ENCODE measurements around the gene GASK1A.
A peak's percentile ranks its signal among the peaks of the same experiment; 100 is the strongest.

GASK1A gene

DNA sequence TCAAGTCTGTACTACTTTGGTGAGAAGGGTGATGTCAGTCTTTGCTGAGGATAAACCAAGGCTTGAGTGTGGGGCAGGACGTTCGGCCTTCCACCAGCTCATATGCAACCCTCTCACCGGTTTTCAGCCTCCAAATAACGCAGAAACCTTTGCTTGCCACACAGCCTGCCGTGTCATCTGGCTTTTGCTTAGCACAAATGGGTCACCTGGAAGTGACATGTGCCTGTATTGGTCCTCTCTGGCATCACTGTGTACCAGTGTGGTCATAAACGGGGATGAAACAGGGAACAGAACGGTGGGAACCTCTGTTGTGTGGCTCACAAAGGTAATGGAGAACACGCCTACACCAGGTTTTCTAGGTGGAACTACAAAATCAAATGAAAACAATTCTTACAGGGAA is 119.7 kb downstream of the GASK1A start:
- Histone ChIP-seq H3K4me3 (replicated peaks; ENCODE audit: low read depth, low read length) (no peak overlapping the region), H3K36me3 (ENCODE audit: control insufficient read depth, insufficient read depth, low read length) (no peaks in the 10 kb centered on the region), H3K27me3 (replicated peaks; ENCODE audit: control insufficient read depth, insufficient read depth, low read length) (peaks cover 1% of the 10 kb centered on the region; the same call in 1 of the 2 replicates)
- TF ChIP-seq, protein P1, sequence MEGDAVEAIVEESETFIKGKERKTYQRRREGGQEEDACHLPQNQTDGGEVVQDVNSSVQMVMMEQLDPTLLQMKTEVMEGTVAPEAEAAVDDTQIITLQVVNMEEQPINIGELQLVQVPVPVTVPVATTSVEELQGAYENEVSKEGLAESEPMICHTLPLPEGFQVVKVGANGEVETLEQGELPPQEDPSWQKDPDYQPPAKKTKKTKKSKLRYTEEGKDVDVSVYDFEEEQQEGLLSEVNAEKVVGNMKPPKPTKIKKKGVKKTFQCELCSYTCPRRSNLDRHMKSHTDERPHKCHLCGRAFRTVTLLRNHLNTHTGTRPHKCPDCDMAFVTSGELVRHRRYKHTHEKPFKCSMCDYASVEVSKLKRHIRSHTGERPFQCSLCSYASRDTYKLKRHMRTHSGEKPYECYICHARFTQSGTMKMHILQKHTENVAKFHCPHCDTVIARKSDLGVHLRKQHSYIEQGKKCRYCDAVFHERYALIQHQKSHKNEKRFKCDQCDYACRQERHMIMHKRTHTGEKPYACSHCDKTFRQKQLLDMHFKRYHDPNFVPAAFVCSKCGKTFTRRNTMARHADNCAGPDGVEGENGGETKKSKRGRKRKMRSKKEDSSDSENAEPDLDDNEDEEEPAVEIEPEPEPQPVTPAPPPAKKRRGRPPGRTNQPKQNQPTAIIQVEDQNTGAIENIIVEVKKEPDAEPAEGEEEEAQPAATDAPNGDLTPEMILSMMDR (IDR thresholded peaks at IDR 0.05; ENCODE audit: insufficient read depth, low read length, poor library complexity, severe bottlenecking), result no peak
- DNase-seq (ENCODE audit: extremely low read depth, insufficient read length), result no peak

DNA sequence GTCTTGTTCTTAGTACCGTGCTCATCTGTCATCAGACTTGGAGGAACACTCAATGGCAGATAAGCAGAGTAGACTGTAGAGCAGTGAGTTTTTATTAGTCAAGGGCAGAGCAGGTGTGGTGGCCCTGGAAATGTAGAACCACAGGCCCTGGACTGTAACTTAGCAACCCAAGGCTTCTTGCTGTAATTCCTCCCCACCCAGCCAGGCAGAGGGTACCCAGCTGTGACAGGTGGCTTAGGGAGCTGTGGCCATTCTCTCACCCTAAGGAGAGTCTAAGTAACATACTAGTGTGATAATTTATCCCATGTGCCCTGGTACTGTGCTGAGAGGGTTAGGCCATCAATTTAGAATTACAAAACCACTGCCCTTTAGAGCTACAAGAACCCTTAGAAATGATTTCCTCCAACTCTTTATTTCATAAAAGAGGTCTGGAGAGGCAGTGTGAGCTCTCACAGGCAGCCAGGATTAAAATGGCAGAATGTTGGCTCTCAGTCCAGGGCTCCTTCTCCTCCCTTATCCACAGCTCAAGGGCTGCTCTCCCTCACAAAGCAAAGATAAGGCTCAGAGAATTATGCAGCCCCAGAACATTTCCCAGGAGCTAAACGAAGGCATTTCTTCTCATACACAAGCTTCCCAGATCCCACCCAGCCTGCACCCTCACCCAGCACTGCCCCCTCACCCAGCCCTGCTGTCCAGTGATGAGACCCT is 123.8 kb downstream of the GASK1A start:
- TF ChIP-seq, protein P1 (IDR thresholded peaks at IDR 0.05; ENCODE audit: insufficient read depth, low read length, poor library complexity, severe bottlenecking), result no peak
- H3K36me3 ChIP-seq (ENCODE audit: control insufficient read depth, insufficient read depth, low read length), result no peaks in the 10 kb centered on the region
- H3K4me3 ChIP-seq (replicated peaks; ENCODE audit: low read depth, low read length), result no peak overlapping the region
- DNase-seq (ENCODE audit: extremely low read depth, insufficient read length), result no peak
- H3K27me3 ChIP-seq (replicated peaks; ENCODE audit: control insufficient read depth, insufficient read depth, low read length), result peaks cover 4% of the 10 kb centered on the region; the same call in 1 of the 2 replicates

DNA sequence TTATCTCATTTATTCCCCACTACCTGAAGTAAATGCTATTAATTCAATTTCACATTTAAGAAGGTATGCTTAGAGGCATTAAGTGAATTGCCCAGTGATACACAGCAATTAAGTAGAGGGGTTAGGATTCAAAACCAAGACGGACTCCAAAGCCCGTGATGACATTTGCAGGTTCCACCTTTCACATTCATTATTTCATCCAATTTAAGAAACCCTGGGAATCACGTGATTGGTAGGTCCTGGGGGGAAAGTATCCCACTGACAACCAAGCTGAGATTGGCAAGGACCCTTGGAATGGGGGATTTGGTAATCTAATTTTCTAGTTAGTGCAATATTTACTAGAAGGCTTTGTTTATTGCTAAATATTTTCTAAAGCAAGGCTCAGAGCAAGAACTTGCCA is 124.9 kb downstream of the GASK1A start:
- TF ChIP-seq, protein P1 (IDR thresholded peaks at IDR 0.05; ENCODE audit: insufficient read depth, low read length, poor library complexity, severe bottlenecking), result no peak
- no peak overlapping the region for H3K4me3 ChIP-seq (replicated peaks; ENCODE audit: low read depth, low read length)
- H3K36me3 ChIP-seq (ENCODE audit: control insufficient read depth, insufficient read depth, low read length), result no peaks in the 10 kb centered on the region
- no peak for DNase-seq (ENCODE audit: extremely low read depth, insufficient read length)
- H3K27me3 ChIP-seq (replicated peaks; ENCODE audit: control insufficient read depth, insufficient read depth, low read length), result peaks cover 4% of the 10 kb centered on the region; the same call in 1 of the 2 replicates

DNA sequence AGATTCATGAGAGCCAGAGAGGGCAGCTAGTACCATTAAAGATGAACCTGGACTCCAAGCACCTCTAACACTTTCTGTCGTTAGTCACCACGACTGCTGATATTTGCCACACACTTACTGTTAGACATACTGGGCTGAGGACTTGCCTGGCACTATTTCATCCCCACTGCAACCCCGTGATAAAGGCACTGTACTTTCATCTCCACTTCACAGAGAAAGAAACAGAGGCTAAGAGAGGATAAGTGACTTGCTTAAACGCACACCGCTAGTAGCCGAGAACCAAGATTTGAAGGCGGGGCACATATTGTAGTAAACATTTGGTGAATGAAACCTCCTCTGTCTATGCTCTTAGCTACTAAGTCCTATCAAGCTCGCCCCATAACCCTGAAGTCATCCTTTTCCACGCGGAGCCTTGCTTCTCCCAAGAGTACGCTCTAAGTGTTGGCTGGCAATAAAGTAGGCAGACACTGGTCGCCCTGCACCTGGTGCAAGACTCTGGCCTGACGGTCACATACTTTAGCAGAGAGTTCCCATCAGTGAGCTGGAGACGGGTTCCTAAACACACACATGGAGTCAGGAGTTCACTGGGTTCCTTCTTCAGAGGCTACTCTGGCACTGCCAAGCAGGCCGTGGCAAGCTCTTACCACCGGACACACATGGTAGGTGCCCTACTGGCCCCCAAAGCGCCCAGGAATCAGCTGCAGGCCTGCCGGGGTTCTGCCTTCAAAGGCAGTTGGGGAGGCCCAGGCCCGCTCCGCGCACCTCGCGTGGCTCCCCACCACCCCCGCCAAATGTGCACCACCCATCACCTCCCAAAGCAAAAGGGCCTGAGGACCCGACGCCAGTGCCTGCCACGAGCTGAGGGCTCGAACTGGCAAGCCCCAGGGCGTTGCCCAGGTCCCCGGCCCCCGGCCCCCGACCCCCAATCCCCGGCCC is 125.8 kb downstream of the GASK1A start:
- no peak for DNase-seq (ENCODE audit: extremely low read depth, insufficient read length)
- TF ChIP-seq, protein P1 (IDR thresholded peaks at IDR 0.05; ENCODE audit: insufficient read depth, low read length, poor library complexity, severe bottlenecking), result no peak
- no peaks in the 10 kb centered on the region for H3K36me3 ChIP-seq (ENCODE audit: control insufficient read depth, insufficient read depth, low read length)
- no peak overlapping the region for H3K4me3 ChIP-seq (replicated peaks; ENCODE audit: low read depth, low read length)
- H3K27me3 ChIP-seq (replicated peaks; ENCODE audit: control insufficient read depth, insufficient read depth, low read length), result peaks cover 4% of the 10 kb centered on the region; the same call in 1 of the 2 replicates

DNA sequence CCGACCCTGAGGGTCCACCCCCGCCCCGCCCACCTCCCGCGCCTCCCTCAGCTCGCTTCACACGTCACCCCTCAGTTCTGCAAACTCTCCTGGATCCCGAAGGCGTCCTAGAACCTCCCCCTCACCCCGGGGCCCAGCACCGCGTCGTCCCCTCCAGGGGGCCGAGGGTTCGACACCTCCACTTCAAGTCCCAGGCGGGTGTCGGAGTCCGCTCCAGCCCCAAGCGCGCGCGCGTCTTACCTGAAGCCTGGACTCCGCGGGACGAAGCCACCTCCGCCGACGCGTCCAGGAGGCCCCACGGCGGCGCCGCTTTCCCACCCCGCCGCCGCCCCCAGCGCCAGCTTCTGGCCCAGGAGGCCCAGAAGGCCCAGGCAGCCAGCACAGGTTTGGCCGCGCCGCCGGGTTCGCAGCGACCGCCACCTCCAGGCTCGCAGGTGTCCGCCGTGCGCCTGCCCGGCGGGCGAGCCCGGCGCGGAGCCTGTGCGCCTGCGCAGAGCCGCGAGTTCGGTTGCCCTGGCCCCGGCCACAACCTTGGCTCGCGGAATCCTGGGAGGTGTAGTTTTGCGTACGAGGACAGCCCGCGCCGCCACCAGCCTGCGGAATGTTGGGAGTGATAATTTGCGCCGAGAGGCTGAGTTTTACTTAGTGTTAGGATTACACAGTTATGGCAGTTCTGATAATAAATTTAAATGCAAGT is 126.6 kb downstream of the GASK1A start, which contains the start of gene POMGNT2:
Gene POMGNT2, minus strand, starts transcription at position 484 of the 697 bp plus-strand sequence. CDS start 24,648 bp downstream, outside the sequence.
- TF ChIP-seq, protein P1 (IDR thresholded peaks at IDR 0.05; ENCODE audit: insufficient read depth, low read length, poor library complexity, severe bottlenecking), result no peak
- H3K36me3 ChIP-seq (ENCODE audit: control insufficient read depth, insufficient read depth, low read length), result no peaks in the 10 kb centered on the region
- H3K27me3 ChIP-seq (replicated peaks; ENCODE audit: control insufficient read depth, insufficient read depth, low read length), result peaks cover 4% of the 10 kb centered on the region; the same call in 1 of the 2 replicates
- peak within 1 kb of the TSS; percentile 46 for H3K4me3 ChIP-seq (replicated peaks; ENCODE audit: low read depth, low read length)
- peak; percentile 83 for DNase-seq (ENCODE audit: extremely low read depth, insufficient read length)
